ENCODE measurements around the gene CLEC4F.
"Not testable (repeated sequence)": the region's sequence is repeated elsewhere in the genome, so short reads cannot be mapped to it uniquely, and the experiment has no call there.

CLEC4F gene

GRCh38 chr2:70823249-70823648 lies 2.9 kb upstream of the CLEC4F start:
- no peak for FAIRE-seq

GRCh38 chr2:70822843-70823242 lies 2.4 kb upstream of the CLEC4F start:
- FAIRE-seq, result no peak

GRCh38 chr2:70817284-70817954 lies 3.0 kb downstream of the CLEC4F start:
- no peak for FAIRE-seq

GRCh38 chr2:70816726-70817125 lies 3.7 kb downstream of the CLEC4F start:
- no peak for FAIRE-seq

GRCh38 chr2:70808983-70809958 lies 11.1 kb downstream of the CLEC4F start:
- FAIRE-seq, result no peak

- FAIRE-seq, result no peak
These were observed 12.6 kb downstream of the CLEC4F start for GRCh38 chr2:70807828-70808118.

GRCh38 chr2:70807102-70807827 lies 13.1 kb downstream of the CLEC4F start:
- no peak for FAIRE-seq

GRCh38 chr2:70806620-70807019 lies 13.8 kb downstream of the CLEC4F start:
- FAIRE-seq, result no peak

- FAIRE-seq, result no peak
These were observed 14.4 kb downstream of the CLEC4F start for GRCh38 chr2:70806013-70806412.

GRCh38 chr2:70801607-70802263 lies 18.7 kb downstream of the CLEC4F start:
- no peak for FAIRE-seq

- no peak for FAIRE-seq
These were observed 20.7 kb downstream of the CLEC4F start for GRCh38 chr2:70799706-70800105.

GRCh38 chr2:70797996-70798395 lies 22.4 kb downstream of the CLEC4F start:
- FAIRE-seq, result not testable (repeated sequence)

- FAIRE-seq, result no peak
These were observed 22.9 kb downstream of the CLEC4F start for GRCh38 chr2:70797506-70797905.

- no peak for FAIRE-seq
These were observed 24.1 kb downstream of the CLEC4F start for GRCh38 chr2:70796262-70796661.

GRCh38 chr2:70795164-70795995 lies 25.0 kb downstream of the CLEC4F start:
- FAIRE-seq, result no peak

GRCh38 chr2:70793450-70793849 lies 26.9 kb downstream of the CLEC4F start:
- no peak for FAIRE-seq

GRCh38 chr2:70790136-70790828 lies 30.1 kb downstream of the CLEC4F start, which contains the start of gene FIGLA:
FIGLA (minus strand) TSS chr2:70790643; CDS start chr2:70790638, 5 bp downstream.
- no peak for FAIRE-seq

- no peak for FAIRE-seq
These were observed 30.9 kb downstream of the CLEC4F start for GRCh38 chr2:70789304-70790135.

- FAIRE-seq, result no peak
These were observed 35.1 kb downstream of the CLEC4F start for GRCh38 chr2:70785137-70785911.
